HEK293 (cell line): ENCODE data around the gene ADRA2B.
"Not testable (repeated sequence)": the region's sequence is repeated elsewhere in the genome, so short reads cannot be mapped to it uniquely, and the experiment has no call there.

ENCODE experiments used
- CTCF ChIA-PET: fragments of 350-600 bp; formaldehyde crosslinking; extraction: SDS; loops from one replicate; lab custom pipeline; 2021; ENCODE audit warnings: antibody characterized with exemption; lab: Yijun Ruan, JAX
- POLR2A ChIA-PET: fragments of 300-600 bp; formaldehyde crosslinking; extraction: SDS; loops from one replicate; lab custom pipeline; 2020; ENCODE audit warnings: antibody characterized with exemption, inconsistent platforms; lab: Yijun Ruan, JAX
- H3K27ac ChIP-seq: fragments of 200-500 bp; sonication (Bioruptor generic); 2 replicates; pipeline ENCODE4 v1.5.1; 2014; ENCODE audit warnings: low read depth, low read length, control low read depth, inconsistent platforms; ENCODE audit errors: extremely low read depth
- H3K36me3 ChIP-seq, 2 experiments: fragments of 200-500 bp in 1 of 2; sonication (Bioruptor generic) in 1 of 2; 1 replicate in 1 of 2; 2 replicates in 1 of 2; pipeline ENCODE4 v1.5.1; 2014 to 2017; ENCODE audit warnings: inconsistent platforms in 2 of 2, low read length in 2 of 2; ENCODE audit not compliant: control insufficient read depth in 2 of 2, insufficient read depth in 1 of 2
- H3K4me1 ChIP-seq: fragments of 200-500 bp; sonication (Bioruptor generic); 2 replicates; pipeline ENCODE4 v1.5.1; 2014; ENCODE audit warnings: mild to moderate bottlenecking, low read length, inconsistent platforms; ENCODE audit not compliant: control insufficient read depth, insufficient read depth
- H3K4me3 ChIP-seq: 2 replicates; pipeline ENCODE4 v1.5.1; 2011; ENCODE audit warnings: low read depth, mild to moderate bottlenecking, control low read depth, low read length, moderate library complexity
- H3K9me3 ChIP-seq: fragments of 200-500 bp; sonication (Bioruptor generic); 2 replicates; pipeline ENCODE4 v1.5.1; 2014; ENCODE audit warnings: low read depth, low read length, inconsistent platforms; ENCODE audit not compliant: control insufficient read depth, insufficient read depth
- CTCF ChIP-seq: fragments of 450-650 bp; formaldehyde crosslinking; IDR thresholded peaks from 2 replicates; pipeline ENCODE4 v1.5.1; 2016; ENCODE audit warnings: missing biosample characterization, missing genetic modification characterization
- GLIS1 ChIP-seq: fragments of 450-650 bp; formaldehyde crosslinking; IDR thresholded peaks from 2 replicates; pipeline ENCODE4 v1.5.1; 2016; ENCODE audit warnings: missing biosample characterization, missing genetic modification characterization
- GLIS2 ChIP-seq: fragments of 450-650 bp; formaldehyde crosslinking; IDR thresholded peaks from 2 replicates; pipeline ENCODE4 v1.5.1; 2016; ENCODE audit warnings: missing biosample characterization, missing genetic modification characterization
- KLF17 ChIP-seq: fragments of 450-650 bp; formaldehyde crosslinking; IDR thresholded peaks from 2 replicates; pipeline ENCODE4 v1.5.1; 2016; ENCODE audit warnings: missing biosample characterization, missing genetic modification characterization
- ZBTB17 ChIP-seq: fragments of 450-650 bp; formaldehyde crosslinking; IDR thresholded peaks from 2 replicates; pipeline ENCODE4 v1.5.1; 2016; ENCODE audit warnings: missing biosample characterization, missing genetic modification characterization
- ZIC2 ChIP-seq: fragments of 450-650 bp; formaldehyde crosslinking; IDR thresholded peaks from 2 replicates; pipeline ENCODE4 v1.5.1; 2016; ENCODE audit warnings: missing biosample characterization, missing genetic modification characterization
- ZNF366 ChIP-seq: fragments of 450-650 bp; formaldehyde crosslinking; conservative IDR thresholded peaks from 2 replicates; pipeline ENCODE4 v1.5.1; 2016; ENCODE audit warnings: missing biosample characterization, missing genetic modification characterization
- ZNF398 ChIP-seq: fragments of 450-650 bp; formaldehyde crosslinking; IDR thresholded peaks from 2 replicates; pipeline ENCODE4 v1.5.1; 2017; ENCODE audit warnings: missing biosample characterization, missing genetic modification characterization
- ZNF571 ChIP-seq: fragments of 450-650 bp; formaldehyde crosslinking; IDR thresholded peaks from 2 replicates; pipeline ENCODE4 v1.5.0; 2017; ENCODE audit warnings: missing biosample characterization, missing genetic modification characterization
- ZNF654 ChIP-seq: fragments of 450-650 bp; formaldehyde crosslinking; IDR thresholded peaks from 2 replicates; pipeline ENCODE4 v1.5.1; 2016; ENCODE audit warnings: low read depth, missing biosample characterization, missing genetic modification characterization

ADRA2B gene

GRCh38 chr2:96064760-96065159, 51.6 kb downstream of the ADRA2B start:
- H3K9me3 ChIP-seq, H3K4me1 ChIP-seq, POLR2A ChIA-PET, CTCF ChIA-PET, H3K4me3 ChIP-seq, H3K36me3 ChIP-seq, H3K27ac ChIP-seq: not testable (repeated sequence)
- TF ChIP-seq ZBTB17 (tag by site-specific recombination) (peak; percentile 99), ZNF571 (0 out of 2 replicates have a peak, but pooled peaks have one; percentile 3), ZNF366 (tag by site-specific recombination) (peak; percentile 99)

- POLR2A ChIA-PET, H3K4me3 ChIP-seq, H3K9me3 ChIP-seq, H3K27ac ChIP-seq: not testable (repeated sequence)
- TF ChIP-seq CTCF, result 0 out of 2 replicates have a peak, but pooled peaks have one; percentile 7
- TF ChIP-seq, all 188 proteins: peak for 1; not testable (repeated sequence) for 187
- H3K36me3 ChIP-seq, H3K4me1 ChIP-seq: not testable (repeated sequence)
- CTCF ChIA-PET, result interaction anchor here (0.6 kb wide), 2 partner anchors 54 to 445 kb away, joined by 3 to 4 read pairs; no protein-coding TSS in a partner anchor
Observed at GRCh38 chr2:96064047-96064675, 52.2 kb downstream of the ADRA2B start.

GRCh38 chr2:96063116-96063899, 53.1 kb downstream of the ADRA2B start:
- H3K27ac ChIP-seq, H3K4me3 ChIP-seq, POLR2A ChIA-PET, H3K9me3 ChIP-seq, H3K4me1 ChIP-seq, H3K36me3 ChIP-seq: not testable (repeated sequence)
- CTCF ChIA-PET, result interaction anchor here (0.6 kb wide), 3 partner anchors 55 to 446 kb away, joined by 3 to 4 read pairs (median 4); no protein-coding TSS in a partner anchor
- 0 out of 2 replicates have a peak, but pooled peaks have one; percentile 27 for TF ChIP-seq KLF17
- peak; percentile 27; the same call in 1 of the 2 replicates for TF ChIP-seq GLIS2
- peak; percentile 86 for TF ChIP-seq GLIS1 (tag by site-specific recombination)
- peak; percentile 47; the same call in 1 of the 2 replicates for TF ChIP-seq CTCF
- TF ChIP-seq ZNF654 (tag by site-specific recombination), result peak; percentile 22
- 0 out of 2 replicates have a peak, but pooled peaks have one; percentile 21 for TF ChIP-seq ZNF398
- peak; percentile 96 for TF ChIP-seq ZIC2 (tag by site-specific recombination)
